NCI-H748 (cell line): ENCODE results near the gene NFATC2.

Experiments
- DNase-seq: peaks from one replicate; lab custom pipeline; 2025; ENCODE audit not compliant: unreplicated experiment; lab: John Stamatoyannopoulos, UW

The NFATC2 gene

GRCh38 chr20:51434026-51434425 lies 108.5 kb downstream of the NFATC2 start:
- no peak for DNase-seq

- no peak for DNase-seq
These were observed 109.6 kb downstream of the NFATC2 start for GRCh38 chr20:51432875-51433274.

GRCh38 chr20:51432251-51432784 lies 110.2 kb downstream of the NFATC2 start:
- no peak for DNase-seq

- DNase-seq = no peak
These were observed 111.2 kb downstream of the NFATC2 start for GRCh38 chr20:51431321-51431720.

GRCh38 chr20:51430198-51430950 lies 112.1 kb downstream of the NFATC2 start:
- no peak for DNase-seq

- no peak for DNase-seq
These were observed 112.8 kb downstream of the NFATC2 start for GRCh38 chr20:51429696-51430095.

- DNase-seq = no peak
These were observed 113.4 kb downstream of the NFATC2 start for GRCh38 chr20:51429144-51429482.

GRCh38 chr20:51428401-51429143 lies 113.9 kb downstream of the NFATC2 start:
- no peak for DNase-seq

GRCh38 chr20:51427651-51428291 lies 114.7 kb downstream of the NFATC2 start:
- DNase-seq = no peak

GRCh38 chr20:51426718-51427650 lies 115.5 kb downstream of the NFATC2 start:
- no peak for DNase-seq

GRCh38 chr20:51425347-51426106 lies 117.0 kb downstream of the NFATC2 start:
- no peak for DNase-seq

GRCh38 chr20:51424270-51425117 lies 118.0 kb downstream of the NFATC2 start:
- DNase-seq = no peak

GRCh38 chr20:51423810-51424209 lies 118.7 kb downstream of the NFATC2 start:
- DNase-seq = no peak

- DNase-seq = no peak
These were observed 119.2 kb downstream of the NFATC2 start for GRCh38 chr20:51423290-51423667.

GRCh38 chr20:51422514-51423289 lies 119.8 kb downstream of the NFATC2 start:
- no peak for DNase-seq

- no peak for DNase-seq
These were observed 121.7 kb downstream of the NFATC2 start for GRCh38 chr20:51420805-51421204.

- no peak for DNase-seq
These were observed 122.4 kb downstream of the NFATC2 start for GRCh38 chr20:51420111-51420510.

- DNase-seq = no peak
These were observed 122.9 kb downstream of the NFATC2 start for GRCh38 chr20:51419646-51420045.
